ENCODE measurements around the gene SSPN.
"Not testable (repeated sequence)": the region's sequence is repeated elsewhere in the genome, so short reads cannot be mapped to it uniquely, and the experiment has no call there.

The SSPN gene

GRCh38 chr12:26233631-26234030, 38.3 kb downstream of the SSPN start:
- no peak for DNase-seq

- DNase-seq: not testable (repeated sequence)
Measured at GRCh38 chr12:26235465-26235864, 40.1 kb downstream of the SSPN start.

GRCh38 chr12:26238341-26239121, 43.2 kb downstream of the SSPN start:
- no peak for DNase-seq

- no peak for DNase-seq
Measured at GRCh38 chr12:26239122-26239851, 43.9 kb downstream of the SSPN start.

GRCh38 chr12:26239852-26240815, 44.8 kb downstream of the SSPN start:
- no peak for DNase-seq

- DNase-seq: no peak
Measured at GRCh38 chr12:26241080-26241479, 45.7 kb downstream of the SSPN start.

GRCh38 chr12:26242683-26243082, 47.3 kb downstream of the SSPN start:
- no peak for DNase-seq

GRCh38 chr12:26244503-26244902, 49.1 kb downstream of the SSPN start:
- no peak for DNase-seq

GRCh38 chr12:26245175-26245942, 50.0 kb downstream of the SSPN start:
- no peak for DNase-seq

GRCh38 chr12:26246483-26247164, 51.3 kb downstream of the SSPN start:
- DNase-seq: no peak

- no peak for DNase-seq
Measured at GRCh38 chr12:26247873-26248272, 52.5 kb downstream of the SSPN start.

- DNase-seq: no peak
Measured at GRCh38 chr12:26250801-26251200, 55.4 kb downstream of the SSPN start.

- DNase-seq: no peak
Measured at GRCh38 chr12:26251600-26251999, 56.2 kb downstream of the SSPN start.

GRCh38 chr12:26252946-26253345, 57.6 kb downstream of the SSPN start:
- DNase-seq: no peak

- no peak for DNase-seq
Measured at GRCh38 chr12:26255893-26256645, 60.7 kb downstream of the SSPN start.

GRCh38 chr12:26264215-26264838, 69.0 kb downstream of the SSPN start:
- no peak for DNase-seq

- DNase-seq: no peak
Measured at GRCh38 chr12:26265606-26266005, 70.2 kb downstream of the SSPN start.

GRCh38 chr12:26266881-26267280, 71.5 kb downstream of the SSPN start:
- DNase-seq: no peak

GRCh38 chr12:26268841-26269561, 73.6 kb downstream of the SSPN start:
- DNase-seq: no peak
